ENCODE results near the gene DDX19B.
"Not testable (repeated sequence)": the region's sequence is repeated elsewhere in the genome, so short reads cannot be mapped to it uniquely, and the experiment has no call there.

GRCh38 chr16:70259903-70260302 lies 39.1 kb upstream of the DDX19B start:
- not testable (repeated sequence) for TF ChIP-seq EZH2phosphoT487 (IDR thresholded peaks at IDR 0.05; ENCODE audit: insufficient read depth, low read depth); EZH2 (IDR thresholded peaks at IDR 0.05; ENCODE audit: insufficient read depth, poor library complexity, severe bottlenecking)
